Activated CD8-positive, alpha-beta memory T cell treated with anti-CD3 and anti-CD28 coated beads, Interleukin-2, amount 50 U/mL, for 1 hour (primary cell): ENCODE results near the gene HOXC5.
A peak's percentile ranks its signal among the peaks of the same experiment; 100 is the strongest.

Experiments
- DNase-seq: peaks from one replicate; pipeline ENCODE4 v3.0.0-alpha.2; 2020; ENCODE audit errors: extremely low read depth

HOXC5 gene

GRCh38 chr12:53995378-53996239 is 37.2 kb upstream of the HOXC5 start:
- DNase-seq: no peak

DNA sequence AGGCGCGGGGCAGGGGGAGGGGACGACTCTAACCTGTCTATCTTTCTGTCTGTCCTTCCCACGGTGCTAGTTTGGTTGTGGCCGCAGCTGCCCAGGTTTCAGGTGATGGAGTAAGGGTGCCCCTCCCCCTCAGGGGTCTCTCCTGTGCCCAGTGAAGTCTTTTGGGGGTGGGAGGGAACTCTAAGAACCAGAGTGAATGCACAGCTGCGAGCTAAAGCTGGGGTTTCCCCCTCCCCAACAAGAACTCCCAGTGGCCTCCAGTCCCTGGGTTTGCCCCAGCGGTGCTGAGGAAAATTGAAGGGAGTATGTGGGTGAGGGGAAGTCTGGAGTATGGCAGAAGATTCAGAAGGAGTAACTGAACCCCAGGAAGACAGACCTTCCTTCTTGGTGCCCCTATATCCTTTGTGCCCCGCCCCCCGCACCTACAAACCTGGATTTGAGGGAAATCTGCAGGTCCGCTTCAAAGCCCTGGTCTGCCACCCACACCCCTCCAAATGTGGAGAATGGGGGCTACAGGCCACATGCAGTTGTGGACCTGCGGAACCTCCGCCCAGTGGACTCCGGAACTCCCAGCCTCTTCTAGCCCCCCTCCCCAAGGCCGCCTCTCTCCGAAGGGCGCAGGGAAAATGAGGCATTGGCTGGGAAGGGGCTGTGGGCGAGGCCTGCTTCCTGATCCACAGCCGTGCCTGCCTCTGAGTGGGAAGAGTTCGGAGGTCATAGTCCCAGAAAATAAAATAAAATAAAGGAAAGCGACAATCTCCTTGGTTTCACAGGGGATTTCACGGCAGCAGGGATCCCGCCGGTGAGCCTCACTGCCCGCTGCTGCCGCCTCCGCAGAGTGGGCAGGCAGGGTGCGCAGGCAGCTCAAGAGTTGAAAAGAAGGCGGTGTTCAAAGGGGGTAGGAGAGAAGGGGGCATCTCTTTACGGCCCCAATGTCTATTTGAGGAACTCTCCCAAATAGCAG is 36.3 kb upstream of the HOXC5 start:
- DNase-seq: no peak

- DNase-seq: no peak
Observed at GRCh38 chr12:53997204-53998109, 35.4 kb upstream of the HOXC5 start.

GRCh38 chr12:53998110-53998899 is 34.5 kb upstream of the HOXC5 start:
- no peak for DNase-seq

DNA sequence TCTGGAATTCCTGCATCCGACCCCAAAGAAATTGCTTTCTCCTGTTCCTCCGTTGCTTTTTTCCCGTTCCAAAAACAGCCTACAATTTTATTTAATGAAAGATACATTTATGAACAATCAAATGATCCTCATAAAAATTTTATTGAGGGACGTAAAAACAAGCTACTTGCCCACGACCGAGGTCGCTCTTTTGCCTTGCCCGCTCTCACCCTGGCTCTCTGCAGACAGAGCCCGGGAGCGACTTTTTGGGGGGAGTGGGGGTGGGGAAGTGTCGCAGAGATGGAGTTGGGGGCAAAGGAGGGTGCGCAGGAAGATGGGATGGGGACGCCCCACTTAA is 34.0 kb upstream of the HOXC5 start:
- DNase-seq: no peak

- no peak for DNase-seq
Observed at GRCh38 chr12:53999559-54000115, 33.2 kb upstream of the HOXC5 start.

GRCh38 chr12:54000116-54001114 is 32.4 kb upstream of the HOXC5 start, which contains the start of gene HOXC9:
HOXC9 (plus strand) TSS chr12:54000161; CDS start chr12:54000189, 28 bp downstream.
- DNase-seq: no peak

- no peak for DNase-seq
Observed at GRCh38 chr12:54001283-54002187, 31.3 kb upstream of the HOXC5 start.

DNA sequence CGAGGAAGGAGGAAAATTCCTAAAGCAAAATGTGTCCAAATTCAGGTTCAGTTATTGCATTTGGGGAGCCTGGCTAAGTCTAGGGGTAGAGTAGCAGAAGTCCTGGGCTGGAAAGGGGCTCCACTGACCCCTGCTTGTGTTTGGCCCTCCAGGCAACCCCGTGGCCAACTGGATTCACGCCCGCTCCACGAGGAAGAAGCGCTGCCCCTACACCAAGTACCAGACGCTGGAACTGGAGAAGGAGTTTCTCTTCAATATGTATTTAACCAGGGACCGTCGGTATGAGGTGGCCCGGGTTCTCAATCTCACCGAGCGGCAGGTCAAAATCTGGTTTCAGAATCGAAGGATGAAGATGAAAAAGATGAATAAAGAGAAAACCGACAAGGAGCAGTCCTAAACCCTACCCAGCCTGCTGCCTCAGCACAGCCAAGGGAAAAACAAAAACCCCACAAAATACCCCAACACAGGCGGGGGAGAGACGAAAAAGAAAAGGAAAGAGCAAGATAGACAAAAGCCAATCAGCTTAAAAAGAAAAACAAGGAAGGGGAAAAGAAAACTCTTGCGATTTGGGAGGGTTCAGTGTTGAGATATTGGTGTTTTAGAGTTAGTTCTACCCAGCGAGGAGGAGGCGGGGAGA is 30.5 kb upstream of the HOXC5 start:
- no peak for DNase-seq

DNA sequence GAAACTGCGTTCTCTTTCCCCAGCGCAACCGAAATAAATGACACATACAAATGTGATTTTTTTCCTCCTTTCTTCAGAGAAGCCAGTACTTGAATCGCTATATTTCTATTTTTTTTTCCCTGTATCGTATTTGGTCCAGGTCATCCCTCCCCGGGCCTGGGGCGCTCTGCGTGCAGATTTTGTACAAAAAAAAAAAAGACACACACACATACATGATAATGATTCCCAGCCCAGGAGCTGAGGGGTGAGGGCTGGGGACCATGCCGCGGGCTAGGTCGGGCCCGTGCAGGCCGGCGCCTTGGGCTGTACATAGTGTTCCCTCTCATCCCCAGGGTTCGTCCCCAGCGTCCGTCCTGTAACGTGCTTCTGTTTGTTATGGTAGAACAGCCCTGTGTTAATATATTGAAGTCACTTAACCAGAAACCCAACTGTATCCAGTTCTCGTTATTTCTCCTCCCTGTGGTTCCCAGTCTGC is 29.9 kb upstream of the HOXC5 start:
- no peak for DNase-seq

DNA sequence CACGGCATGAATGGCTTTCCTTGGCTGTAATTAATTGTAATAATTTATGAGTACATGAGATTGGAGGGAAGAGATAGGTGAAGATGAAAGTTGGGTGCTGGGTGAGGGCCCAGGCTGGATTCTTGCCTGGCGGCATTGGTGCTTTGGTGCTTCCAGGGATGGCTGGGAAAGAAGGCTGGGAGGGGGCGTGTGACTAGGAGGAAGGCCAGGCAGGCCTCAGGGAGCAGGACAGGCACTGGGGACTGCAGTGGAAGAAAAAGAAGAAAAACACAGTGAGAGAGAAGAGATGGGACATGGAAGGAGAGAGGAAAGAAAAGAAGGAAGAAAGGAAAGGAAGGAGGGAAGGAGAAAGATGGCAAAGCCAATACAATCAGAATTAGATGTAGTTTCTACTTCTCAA is 29.2 kb upstream of the HOXC5 start:
- DNase-seq: no peak

DNA sequence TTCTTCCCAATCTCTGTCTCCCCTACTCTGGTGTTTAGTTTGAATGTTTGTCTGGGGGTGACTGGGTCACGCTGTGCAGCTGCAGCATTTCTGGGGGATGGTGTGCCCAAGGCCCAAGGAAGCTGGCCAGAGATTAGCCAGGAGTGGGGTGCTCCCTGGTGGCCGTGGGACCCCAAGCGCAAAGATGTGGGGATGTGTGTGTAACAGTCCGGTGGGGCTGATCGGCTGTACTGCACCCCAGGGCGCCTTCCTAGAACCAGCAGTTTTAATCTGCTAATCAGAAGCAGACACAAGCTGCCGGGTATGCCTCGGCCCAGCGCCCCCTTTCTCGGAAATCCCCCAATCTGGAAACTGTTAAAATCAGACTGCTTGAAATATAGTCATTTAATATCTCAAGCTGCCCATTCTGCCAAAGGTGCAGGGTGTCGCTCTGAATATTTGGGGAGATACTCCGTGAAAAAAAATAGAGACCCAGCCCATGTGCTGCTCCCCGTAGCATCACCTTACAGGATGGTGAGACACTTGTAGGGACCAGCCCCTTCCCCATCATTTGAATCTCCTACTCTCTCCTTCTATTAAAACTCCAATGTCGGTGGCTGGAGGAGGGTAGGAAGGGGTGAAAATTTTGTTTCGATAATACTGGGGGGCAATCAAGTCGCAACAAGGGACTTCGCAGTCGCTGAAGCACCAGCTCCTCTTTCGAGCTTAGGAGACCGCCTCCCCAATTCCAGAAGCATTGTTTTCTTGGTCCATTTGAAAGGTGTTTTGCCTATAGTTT is 28.6 kb upstream of the HOXC5 start:
- no peak for DNase-seq

DNA sequence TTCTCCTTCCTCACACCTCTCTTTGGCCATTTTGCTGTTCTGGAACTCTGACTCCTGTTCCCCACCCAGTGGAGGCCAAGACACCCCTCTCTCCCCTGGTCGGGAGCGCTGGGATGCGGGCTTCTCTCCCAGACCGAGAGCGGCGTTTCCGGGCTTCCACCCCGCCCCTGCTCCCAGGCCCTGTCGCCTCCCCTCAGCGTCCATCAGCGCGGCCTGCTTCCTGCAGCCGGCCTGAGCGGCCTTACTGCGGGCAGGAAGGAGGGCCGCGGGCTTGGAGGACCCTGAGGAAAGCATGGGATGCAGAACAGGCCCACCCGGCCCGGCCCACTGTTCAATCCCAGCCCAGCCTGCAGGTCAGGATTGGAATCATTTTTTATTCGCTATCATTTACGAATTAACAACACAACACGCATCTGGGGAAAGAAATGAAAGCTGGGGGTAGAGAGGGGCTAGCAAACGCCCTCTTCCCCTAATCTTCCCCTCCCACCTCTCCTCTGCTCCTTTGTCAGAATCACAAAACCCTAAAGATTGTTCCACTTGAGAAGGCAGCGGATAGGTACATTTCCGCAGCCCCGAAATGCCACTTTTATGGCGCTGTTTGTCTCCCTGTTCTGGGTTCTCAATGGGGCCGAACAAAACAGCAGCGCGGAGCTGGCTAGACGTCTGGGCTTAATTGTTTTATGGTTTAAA is 27.9 kb upstream of the HOXC5 start:
- no peak for DNase-seq

DNA sequence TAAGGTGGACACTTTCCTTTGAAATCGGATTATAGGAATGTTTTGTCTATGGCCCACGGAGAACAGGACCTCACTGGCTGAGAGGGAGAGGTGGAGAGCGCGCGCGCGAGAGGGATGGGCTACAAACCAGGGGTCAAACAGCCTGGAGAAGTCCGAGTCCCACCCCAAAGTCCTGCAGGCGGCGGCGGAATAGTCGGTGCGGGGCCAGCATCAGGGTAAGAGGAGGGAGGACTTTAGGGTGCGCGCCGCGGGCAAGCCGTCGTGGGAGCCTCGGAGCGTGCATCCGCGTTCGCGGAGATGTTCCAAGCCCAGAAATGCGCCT is 27.4 kb upstream of the HOXC5 start:
- DNase-seq: no peak

GRCh38 chr12:54005853-54006558 is 26.8 kb upstream of the HOXC5 start:
- DNase-seq: peak; percentile 57
